MM.1S (cell line): Measurements from ENCODE around the gene RNU1-3.
"Not testable (repeated sequence)": the region's sequence is repeated elsewhere in the genome, so short reads cannot be mapped to it uniquely, and the experiment has no call there.

Experiments used
- DNase-seq: peaks from one replicate; pipeline ENCODE4 v3.0.0-alpha.2; 2015
- H2AFZ ChIP-seq: fragments of 300-600 bp; sonication (generic); 2 replicates; pipeline ENCODE4 v1.6.0; 2016; ENCODE audit warnings: antibody characterized with exemption, low read length
- H3F3A ChIP-seq: fragments of 300-600 bp; sonication (generic); 2 replicates; pipeline ENCODE4 v1.6.1; 2016; ENCODE audit warnings: mild to moderate bottlenecking, antibody characterized with exemption, low read length, moderate library complexity, mixed read lengths; ENCODE audit not compliant: insufficient read depth
- H3K27ac ChIP-seq: fragments of 300-600 bp; sonication (generic); 2 replicates; pipeline ENCODE4 v1.5.1; 2016; ENCODE audit warnings: mild to moderate bottlenecking, low read length
- H3K27me3 ChIP-seq: fragments of 300-600 bp; sonication (generic); replicated peaks from 2 replicates; pipeline ENCODE4 v1.6.0; 2016; ENCODE audit warnings: low read length; ENCODE audit not compliant: insufficient read depth
- H3K36me3 ChIP-seq: fragments of 300-600 bp; sonication (generic); replicated peaks from 2 replicates; pipeline ENCODE4 v1.6.1; 2016; ENCODE audit warnings: mild to moderate bottlenecking, low read length, mixed read lengths; ENCODE audit not compliant: insufficient read depth
- H3K4me1 ChIP-seq: fragments of 300-600 bp; sonication (generic); 2 replicates; pipeline ENCODE4 v1.6.1; 2016; ENCODE audit warnings: low read length, mixed read lengths
- H3K4me2 ChIP-seq: fragments of 300-600 bp; sonication (generic); 2 replicates; pipeline ENCODE4 v1.6.0; 2016; ENCODE audit warnings: low read depth, low read length
- H3K4me3 ChIP-seq: fragments of 300-600 bp; sonication (generic); 2 replicates; pipeline ENCODE4 v1.5.1; 2016; ENCODE audit warnings: low read length, mixed read lengths
- H3K79me2 ChIP-seq: fragments of 300-600 bp; sonication (generic); 2 replicates; pipeline ENCODE4 v1.6.1; 2016; ENCODE audit warnings: mixed run types, low read length, mixed read lengths
- H3K9ac ChIP-seq: fragments of 300-600 bp; sonication (generic); 2 replicates; pipeline ENCODE4 v1.6.1; 2016; ENCODE audit warnings: low read length, mixed read lengths
- H3K9me2 ChIP-seq: fragments of 300-600 bp; sonication (generic); replicated peaks from 2 replicates; pipeline ENCODE4 v1.6.1; 2016; ENCODE audit warnings: mild to moderate bottlenecking, low read length, mixed read lengths; ENCODE audit not compliant: insufficient read depth
- H3K9me3 ChIP-seq: fragments of 300-600 bp; sonication (generic); replicated peaks from 2 replicates; pipeline ENCODE4 v1.6.1; 2016; ENCODE audit warnings: mild to moderate bottlenecking, low read length, mixed read lengths; ENCODE audit not compliant: insufficient read depth
- H4K20me1 ChIP-seq: fragments of 300-600 bp; sonication (generic); 2 replicates; pipeline ENCODE4 v1.6.1; 2016; ENCODE audit warnings: mild to moderate bottlenecking, low read length, moderate library complexity, mixed read lengths; ENCODE audit not compliant: insufficient read depth
- CTCF ChIP-seq: fragments of 300-600 bp; sonication (generic); IDR thresholded peaks from 2 replicates; pipeline ENCODE4 v1.5.1; 2016; ENCODE audit warnings: antibody characterized with exemption, low read length, mixed read lengths
- EZH2 ChIP-seq: fragments of 300-600 bp; sonication (generic); optimal IDR thresholded peaks from 2 replicates; pipeline ENCODE3; 2017; ENCODE audit warnings: low read depth, mild to moderate bottlenecking, antibody characterized with exemption, low read length, mixed read lengths
- EZH2phosphoT487 ChIP-seq: fragments of 300-600 bp; sonication (generic); IDR thresholded peaks from 2 replicates; pipeline ENCODE4 v1.6.1; 2018; ENCODE audit warnings: antibody characterized with exemption, low read length

Gene RNU1-3

GRCh38 chr1:16621681-16622315, 45.0 kb downstream of the RNU1-3 start:
- not testable (repeated sequence) for H3K27me3 ChIP-seq, DNase-seq, H3K27ac ChIP-seq, H3K36me3 ChIP-seq, H3K4me1 ChIP-seq, H3K4me3 ChIP-seq, H3K9ac ChIP-seq, H3F3A ChIP-seq, H2AFZ ChIP-seq, H4K20me1 ChIP-seq, H3K79me2 ChIP-seq, H3K4me2 ChIP-seq, H3K9me2 ChIP-seq, H3K9me3 ChIP-seq

- Histone ChIP-seq H3K27ac (no peak overlapping the region), H3K4me3 (no peak overlapping the region), H3K27me3 (no peaks in the 10 kb centered on the region), H3K9me3 (no peaks in the 10 kb centered on the region), H3K79me2 (no peaks in the 10 kb centered on the region), H3K9ac (no peak overlapping the region), H3K36me3 (0 out of 2 replicates have a peak, but pooled peaks cover 2% of the 10 kb centered on the region), H4K20me1 (no peaks in the 10 kb centered on the region), H3K4me2 (no peak overlapping the region), H3K4me1 (no peaks in the 10 kb centered on the region), H3K9me2 (no peaks in the 10 kb centered on the region), H2AFZ (no peak overlapping the region), H3F3A (no peaks in the 10 kb centered on the region)
- TF ChIP-seq CTCF (no peak), EZH2 (no peak), EZH2phosphoT487 (no peak)
- no peak for DNase-seq
Observed at GRCh38 chr1:16621300-16621658, 45.5 kb downstream of the RNU1-3 start.

- not testable (repeated sequence) for DNase-seq
Observed at GRCh38 chr1:16619803-16620501, 46.8 kb downstream of the RNU1-3 start.

GRCh38 chr1:16618719-16619118, 48.0 kb downstream of the RNU1-3 start:
- Histone ChIP-seq H3K4me3 (no peak overlapping the region), H2AFZ (no peak overlapping the region)

More at GRCh38 chr1:16619803-16620501, 46.8 kb downstream of the RNU1-3 start:
- H3K4me2 ChIP-seq, H3K79me2 ChIP-seq, H3K4me3 ChIP-seq, H3K9me2 ChIP-seq, H3K9me3 ChIP-seq, H3K27ac ChIP-seq, H4K20me1 ChIP-seq, H3K27me3 ChIP-seq, H2AFZ ChIP-seq, H3K36me3 ChIP-seq, H3K9ac ChIP-seq, H3K4me1 ChIP-seq, H3F3A ChIP-seq: not testable (repeated sequence)

More at GRCh38 chr1:16618719-16619118, 48.0 kb downstream of the RNU1-3 start:
- Histone ChIP-seq H3K9ac (no peak overlapping the region), H3K27ac (no peak overlapping the region), H4K20me1 (no peaks in the 10 kb centered on the region), H3K9me2 (no peaks in the 10 kb centered on the region), H3K9me3 (no peaks in the 10 kb centered on the region), H3K27me3 (peaks cover 15% of the 10 kb centered on the region), H3F3A (no peaks in the 10 kb centered on the region), H3K4me2 (no peak overlapping the region), H3K36me3 (no peaks in the 10 kb centered on the region), H3K79me2 (no peaks in the 10 kb centered on the region), H3K4me1 (peaks cover 3% of the 10 kb centered on the region; the same call in 1 of the 2 replicates)
- DNase-seq = no peak
- TF ChIP-seq EZH2phosphoT487 = no peak
- TF ChIP-seq CTCF = no peak
- TF ChIP-seq EZH2 = no peak
